ENCODE measurements around the gene SPNS3.

DNA sequence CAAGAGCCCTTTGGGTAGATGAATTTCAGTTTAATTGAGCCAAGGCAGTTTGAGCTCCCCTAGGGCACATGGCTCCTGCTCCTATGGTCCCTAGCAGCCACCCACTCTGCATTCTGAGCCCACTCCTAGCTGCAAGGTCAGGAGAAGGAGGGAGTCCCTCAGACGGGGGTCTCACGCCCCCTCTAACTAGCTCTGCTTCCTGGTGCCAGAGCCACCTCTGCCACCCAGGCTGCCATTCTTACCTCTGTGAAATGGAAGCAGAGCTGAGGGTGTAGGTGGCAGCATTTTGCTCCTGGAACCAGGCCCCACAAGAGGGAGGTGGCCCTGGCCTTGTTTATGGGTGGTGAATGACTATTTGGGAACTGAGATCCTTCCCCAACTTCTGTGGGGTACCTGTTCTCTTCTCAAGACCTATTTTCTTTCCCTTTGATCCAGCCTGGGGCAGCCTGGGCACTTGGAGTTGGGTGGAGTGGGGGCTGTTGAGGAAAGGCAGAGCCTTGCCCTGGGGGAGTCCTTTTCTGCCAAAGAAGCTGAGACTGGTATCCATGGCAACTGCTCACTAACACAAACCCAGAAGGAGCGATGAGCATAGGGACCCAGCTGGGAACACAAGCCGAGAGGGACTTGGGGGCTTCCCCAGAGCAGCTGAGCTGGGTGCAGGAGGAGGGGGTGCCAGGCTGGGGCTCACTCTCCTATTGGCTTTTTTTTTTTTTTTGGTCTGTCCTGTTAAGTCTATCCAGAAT lies 69.7 kb downstream of the SPNS3 start:
- TF ChIP-seq CTCF (IDR thresholded peaks at IDR 0.05; ENCODE audit: low read length) (no peak), EZH2 (optimal IDR thresholded peaks at IDR 0.05; ENCODE audit: low read depth, low read length) (no peak), EZH2phosphoT487 (IDR thresholded peaks at IDR 0.05; ENCODE audit: low read length) (no peak)

Measured in MM.1S (cell line).